Cardiac fibroblast (primary cell): ENCODE results near the gene NMT1.

Experiments used
- DNase-seq, 2 donors: peaks; one replicate each; pipeline versions ENCODE4 v3.0.0 to v3.0.0-alpha.2; 2010; ENCODE audit warnings: low read depth in 2 of 2
- H3K4me3 ChIP-seq, 2 donors: replicated peaks in 1 of 2; 1 replicate in 1 of 2; 2 replicates in 1 of 2; pipeline ENCODE4 v1.5.1; 2011; ENCODE audit warnings: low read depth in 2 of 2, low read length in 2 of 2, mild to moderate bottlenecking in 2 of 2, moderate library complexity in 1 of 2
- CTCF ChIP-seq: IDR thresholded peaks from one replicate; pipeline ENCODE4 v1.5.1; 2011; ENCODE audit warnings: low read depth, mild to moderate bottlenecking, low read length, inconsistent platforms

NMT1 gene

GRCh38 chr17:45117334-45117733 is 56.2 kb downstream of the NMT1 start:
- no peak for DNase-seq
- TF ChIP-seq CTCF: no peak
- no peak overlapping the region for H3K4me3 ChIP-seq

- no peak for TF ChIP-seq CTCF
- no peak overlapping the region for H3K4me3 ChIP-seq
- no peak for DNase-seq
Measured at GRCh38 chr17:45117848-45118646, 56.9 kb downstream of the NMT1 start.

- no peak overlapping the region for H3K4me3 ChIP-seq
- no peak for DNase-seq
- TF ChIP-seq CTCF: no peak
Measured at GRCh38 chr17:45118691-45119090, 57.6 kb downstream of the NMT1 start.

- no peak for TF ChIP-seq CTCF
- no peak overlapping the region for H3K4me3 ChIP-seq
- DNase-seq: no peak
Measured at GRCh38 chr17:45119964-45120363, 58.8 kb downstream of the NMT1 start.

GRCh38 chr17:45120558-45120957 is 59.4 kb downstream of the NMT1 start:
- no peak for DNase-seq
- no peak for TF ChIP-seq CTCF
- no peak overlapping the region for H3K4me3 ChIP-seq

GRCh38 chr17:45121055-45121454 is 59.9 kb downstream of the NMT1 start:
- no peak overlapping the region for H3K4me3 ChIP-seq
- TF ChIP-seq CTCF: no peak
- no peak for DNase-seq
